GM18517 (cell line): ENCODE measurements around the gene ZNF584.

Source experiments
- ATAC-seq: cut with Tn5 transposase; IDR thresholded peaks from one replicate; pipeline ENCODE4 v1.9.1; 2021; ENCODE audit warnings: mild to moderate bottlenecking, moderate library complexity; ENCODE audit not compliant: unreplicated experiment

The ZNF584 gene

DNA sequence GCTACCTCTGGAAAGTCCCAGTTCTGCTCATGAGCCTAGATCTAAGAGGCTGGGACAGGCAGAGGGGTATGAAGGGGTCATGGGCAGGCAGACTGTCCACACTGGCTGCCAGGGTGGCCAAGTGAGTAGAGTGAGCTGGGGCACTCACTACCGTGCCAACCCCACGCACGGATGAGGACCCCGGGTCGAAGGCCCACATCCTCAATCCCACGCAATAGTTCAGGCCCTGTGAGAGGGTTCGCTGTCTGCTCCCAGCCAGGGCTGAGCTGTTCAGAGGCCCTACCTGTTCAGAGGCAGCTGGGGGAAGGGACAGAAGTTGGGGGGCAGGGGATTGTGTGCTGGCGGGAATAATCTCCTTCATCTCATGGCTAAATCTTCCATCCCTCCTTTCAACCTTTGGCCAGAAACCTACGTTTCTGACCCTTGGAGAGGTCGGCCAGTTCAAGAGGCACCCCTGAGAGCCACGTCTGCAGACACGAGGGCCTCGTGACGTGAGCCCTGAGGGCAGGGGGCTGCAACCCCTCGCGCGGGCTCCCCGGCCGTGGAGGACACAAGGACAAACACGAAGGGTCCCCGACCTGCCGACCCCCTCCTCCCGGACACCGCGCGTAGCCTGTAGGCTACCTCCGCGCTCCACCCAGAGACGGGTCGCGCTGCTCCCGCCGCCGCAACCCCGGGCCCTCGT, 22.4 kb upstream of the ZNF584 start:
- no peak for ATAC-seq

GRCh38 chr19:58386576-58387337, 21.7 kb upstream of the ZNF584 start, which contains the start of gene RPS5:
Gene RPS5 (plus strand): TSS chr19:58387269. CDS start chr19:58388138, 869 bp downstream.
- ATAC-seq = peak; percentile 74

DNA sequence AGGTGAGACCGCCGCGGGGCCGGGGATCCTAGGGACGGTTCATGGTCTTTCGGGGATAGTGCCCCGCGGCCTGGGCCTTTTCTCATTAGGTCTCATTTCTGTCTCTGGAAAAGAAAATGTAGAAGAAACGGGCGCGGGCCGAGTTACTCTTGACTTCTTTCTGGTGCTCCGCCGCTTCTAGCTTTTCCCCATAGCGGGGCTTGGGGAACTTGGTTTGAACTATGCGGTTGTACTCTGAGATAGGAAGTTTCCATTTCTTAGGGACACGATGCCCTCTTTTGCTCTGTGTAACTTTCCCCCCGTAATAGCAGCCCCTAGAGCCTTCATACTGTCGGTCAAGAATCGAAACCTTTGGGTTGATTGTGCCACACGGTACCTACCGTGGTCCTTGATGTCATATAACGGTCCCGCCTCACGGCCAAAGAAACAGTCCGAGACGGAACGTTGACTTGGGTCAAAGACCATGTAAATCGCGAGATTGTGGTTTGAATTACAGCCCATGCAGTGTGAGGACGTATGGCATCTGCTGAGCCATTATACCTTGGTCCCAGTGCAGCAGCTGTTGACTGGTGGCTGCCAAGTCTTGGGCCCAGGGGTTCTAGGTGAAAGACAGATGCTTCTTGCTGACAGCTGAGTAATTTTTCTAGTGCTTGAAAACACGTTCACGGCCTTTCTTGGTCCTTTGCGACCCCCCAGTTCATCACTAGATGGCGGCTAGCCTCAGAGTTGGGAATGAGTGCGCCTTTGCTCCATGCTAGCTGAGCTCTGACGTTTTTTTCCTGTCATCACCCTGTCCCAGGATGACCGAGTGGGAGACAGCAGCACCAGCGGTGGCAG, 20.9 kb upstream of the ZNF584 start:
- no peak for ATAC-seq

- ATAC-seq = no peak
Measured at GRCh38 chr19:58388175-58388526, 20.3 kb upstream of the ZNF584 start.

DNA sequence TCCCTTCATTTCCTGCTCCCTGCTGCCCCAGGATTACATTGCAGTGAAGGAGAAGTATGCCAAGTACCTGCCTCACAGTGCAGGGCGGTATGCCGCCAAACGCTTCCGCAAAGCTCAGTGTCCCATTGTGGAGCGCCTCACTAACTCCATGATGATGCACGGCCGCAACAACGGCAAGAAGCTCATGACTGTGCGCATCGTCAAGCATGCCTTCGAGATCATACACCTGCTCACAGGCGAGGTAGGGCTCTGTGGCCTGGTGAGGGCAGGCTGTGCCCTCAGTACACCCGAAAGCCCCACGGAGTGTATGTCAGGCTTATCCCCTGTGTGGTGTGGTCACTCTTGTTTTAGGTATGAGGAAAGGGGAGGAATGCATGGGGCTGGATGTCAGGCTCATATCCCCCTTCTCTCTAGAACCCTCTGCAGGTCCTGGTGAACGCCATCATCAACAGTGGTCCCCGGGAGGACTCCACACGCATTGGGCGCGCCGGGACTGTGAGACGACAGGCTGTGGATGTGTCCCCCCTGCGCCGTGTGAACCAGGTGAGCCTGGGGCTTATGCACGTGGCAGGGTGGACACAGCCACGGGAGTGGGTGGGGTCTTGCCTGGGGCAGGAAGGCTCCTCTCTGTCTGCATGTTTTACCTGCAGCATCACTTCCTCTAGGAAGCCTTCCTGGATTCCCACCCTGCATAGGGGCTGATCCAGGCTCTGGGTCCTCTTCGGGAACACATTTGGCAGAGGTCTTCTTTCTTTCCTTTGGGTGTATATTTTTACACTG, 15.3 kb upstream of the ZNF584 start:
- no peak for ATAC-seq

DNA sequence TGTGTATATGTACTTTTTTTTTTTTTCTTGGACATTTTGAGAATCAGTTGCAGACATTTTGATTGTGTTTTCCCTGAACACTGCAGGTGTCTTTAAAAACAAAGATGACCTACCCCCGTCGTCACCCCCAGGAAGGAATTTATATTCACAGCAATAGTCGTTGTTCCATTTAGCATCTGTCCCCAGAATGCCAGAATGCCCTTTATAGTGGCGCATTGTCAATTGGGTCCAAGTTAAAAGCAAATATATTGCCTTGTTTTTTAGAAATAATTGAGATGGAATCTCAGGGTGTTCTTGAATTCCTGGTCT, 14.8 kb upstream of the ZNF584 start:
- ATAC-seq = no peak

- ATAC-seq = no peak
Measured at GRCh38 chr19:58394821-58395219, 13.6 kb upstream of the ZNF584 start.

GRCh38 chr19:58395220-58395978, 13.1 kb upstream of the ZNF584 start, which contains the start of gene RNF225:
Gene RNF225 (plus strand): TSS chr19:58395656. CDS start chr19:58396090, 434 bp downstream.
- ATAC-seq = no peak

DNA sequence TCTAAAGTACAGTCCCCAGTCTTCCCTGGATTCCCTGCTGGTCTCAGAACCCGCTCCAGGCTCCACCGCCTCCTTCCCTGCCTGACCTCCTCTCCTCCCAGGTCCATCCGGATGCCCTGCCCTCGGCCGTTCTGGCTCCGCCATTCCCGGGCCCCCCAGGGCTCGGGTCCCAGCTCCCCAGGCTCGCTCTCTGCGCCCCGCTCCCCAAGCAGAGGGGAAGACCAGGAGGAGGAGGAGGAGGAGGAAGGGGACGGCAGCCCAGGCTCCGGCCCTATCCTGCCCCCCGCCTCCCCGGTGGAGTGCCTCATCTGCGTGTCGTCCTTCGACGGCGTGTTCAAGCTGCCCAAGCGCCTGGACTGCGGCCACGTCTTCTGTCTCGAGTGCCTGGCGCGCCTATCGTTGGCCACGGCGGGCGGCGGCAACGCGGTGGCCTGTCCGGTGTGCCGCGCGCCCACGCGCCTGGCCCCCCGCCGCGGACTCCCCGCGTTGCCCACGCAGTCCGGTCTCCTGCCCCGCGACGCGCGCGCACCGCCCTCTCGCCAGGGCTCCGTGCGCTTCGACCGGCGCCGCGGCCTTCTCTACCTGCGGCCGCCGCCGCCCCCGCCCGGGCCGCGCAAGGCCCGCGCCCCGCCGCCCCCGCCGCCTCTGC, 12.3 kb upstream of the ZNF584 start:
- no peak for ATAC-seq

- ATAC-seq = no peak
Measured at GRCh38 chr19:58396691-58397532, 11.5 kb upstream of the ZNF584 start.

GRCh38 chr19:58397533-58398037, 10.9 kb upstream of the ZNF584 start:
- no peak for ATAC-seq

DNA sequence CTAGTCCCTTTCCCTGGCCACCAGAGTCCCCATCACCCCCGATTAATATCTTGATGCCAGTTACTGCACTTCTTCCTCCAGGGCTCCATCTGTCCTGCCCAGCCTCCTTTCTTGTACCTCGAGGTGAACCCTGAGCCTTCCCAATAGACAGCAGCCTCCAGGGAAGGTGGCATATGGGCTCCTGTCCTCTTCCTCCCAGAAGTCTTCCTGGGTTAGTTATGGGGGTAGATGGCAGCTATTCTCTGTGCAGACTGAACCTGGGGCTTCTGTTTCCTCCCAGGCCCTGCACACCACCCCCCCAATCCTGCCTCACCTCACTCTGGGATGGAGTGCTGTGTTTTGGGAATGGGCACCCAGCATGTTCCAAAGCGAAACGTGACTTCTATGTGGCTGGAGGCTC, 10.4 kb upstream of the ZNF584 start:
- ATAC-seq = no peak

GRCh38 chr19:58398545-58398944, 9.9 kb upstream of the ZNF584 start:
- ATAC-seq = no peak

DNA sequence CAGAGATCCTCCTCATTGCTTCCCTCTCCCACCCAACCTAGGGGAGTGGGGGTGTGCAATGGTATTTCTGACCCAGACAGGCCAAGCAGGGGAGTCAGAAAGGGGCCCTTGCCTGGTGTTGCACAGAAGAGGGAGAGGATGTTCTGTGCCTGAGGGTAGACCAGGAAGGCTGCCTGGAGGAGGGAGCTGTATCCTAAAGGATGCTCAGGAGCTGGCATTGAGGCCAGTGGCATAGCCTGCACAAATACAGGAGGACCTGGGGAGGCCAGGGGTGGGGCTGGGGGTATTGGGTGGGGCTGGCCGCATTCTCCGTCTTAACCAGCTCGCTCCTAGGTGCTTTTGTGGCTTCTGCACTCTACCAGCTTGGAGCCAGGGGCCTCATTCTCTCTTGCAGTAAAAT, 8.5 kb upstream of the ZNF584 start:
- no peak for ATAC-seq

- ATAC-seq = no peak
Measured at GRCh38 chr19:58400316-58400915, 8.0 kb upstream of the ZNF584 start.

- ATAC-seq = peak; percentile 97
Measured at GRCh38 chr19:58400916-58401839, 7.3 kb upstream of the ZNF584 start.

DNA sequence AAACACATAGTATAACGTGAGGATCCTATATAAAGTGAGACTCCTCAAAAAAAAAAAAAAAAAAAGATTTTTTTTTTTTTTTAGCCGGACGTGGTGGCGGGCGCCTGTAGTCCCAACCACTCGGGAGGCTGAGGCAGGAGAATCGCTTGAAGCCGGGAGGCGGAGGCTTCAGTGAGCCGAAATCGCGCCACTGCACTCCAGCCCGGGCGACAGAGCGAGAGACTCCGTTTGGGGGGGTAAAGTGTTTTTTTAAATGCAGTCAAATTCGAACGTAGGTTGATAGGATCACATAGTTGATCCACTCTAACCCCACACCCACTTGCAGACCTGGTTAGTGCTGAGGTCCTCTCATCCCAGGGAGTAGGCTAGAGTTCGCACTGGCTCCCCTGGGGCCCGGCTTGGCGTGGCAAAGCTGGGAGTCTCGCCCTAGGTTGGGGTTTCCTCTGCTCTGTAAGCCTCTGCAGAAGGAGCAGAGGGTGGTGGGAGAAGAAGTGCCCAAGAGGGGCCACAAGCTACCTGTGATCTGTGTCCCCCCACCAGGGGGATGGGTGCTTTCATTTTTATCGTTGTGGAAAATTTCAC, 6.5 kb upstream of the ZNF584 start:
- ATAC-seq = no peak
